Trophoblast cell (in vitro differentiated cells and primary cell): ENCODE results near the gene CLIP4.

Experiments used
- DNase-seq, 2 donors: peaks; one replicate each; pipeline ENCODE4 v3.0.0-alpha.2; 2016
- H2AFZ ChIP-seq: 2 replicates; pipeline ENCODE4 v1.6.1; 2013; ENCODE audit warnings: low read length, moderate library complexity, mild to moderate bottlenecking; ENCODE audit not compliant: insufficient read depth, poor library complexity
- H2AK5ac ChIP-seq: 2 replicates; pipeline ENCODE4 v1.6.1; 2013; ENCODE audit warnings: mild to moderate bottlenecking, low read length
- H2BK120ac ChIP-seq: 2 replicates; pipeline ENCODE4 v1.6.1; 2013; ENCODE audit warnings: low read length, mild to moderate bottlenecking, moderate library complexity; ENCODE audit not compliant: insufficient read depth, poor library complexity
- H2BK12ac ChIP-seq: 2 replicates; pipeline ENCODE4 v1.6.1; 2013; ENCODE audit warnings: mild to moderate bottlenecking, low read length, moderate library complexity
- H2BK5ac ChIP-seq: 2 replicates; pipeline ENCODE4 v1.6.1; 2013; ENCODE audit warnings: low read length, low read depth, moderate library complexity, mild to moderate bottlenecking; ENCODE audit not compliant: poor library complexity
- H3K14ac ChIP-seq: 2 replicates; pipeline ENCODE4 v1.6.1; 2013; ENCODE audit warnings: mild to moderate bottlenecking, low read length
- H3K18ac ChIP-seq: 2 replicates; pipeline ENCODE4 v1.6.1; 2013; ENCODE audit warnings: mild to moderate bottlenecking, low read length
- H3K23ac ChIP-seq: 2 replicates; pipeline ENCODE4 v1.6.1; 2013; ENCODE audit warnings: low read length
- H3K27ac ChIP-seq: 2 replicates; pipeline ENCODE4 v1.5.1; 2013; ENCODE audit warnings: low read depth, mild to moderate bottlenecking, inconsistent platforms, low read length, moderate library complexity
- H3K27me3 ChIP-seq: 2 replicates; pipeline ENCODE4 v1.6.1; 2013; ENCODE audit warnings: inconsistent platforms, mild to moderate bottlenecking, low read length, moderate library complexity; ENCODE audit not compliant: insufficient read depth
- H3K36me3 ChIP-seq, 2 experiments: 1 replicate in 1 of 2; 2 replicates in 1 of 2; pipeline ENCODE4 v1.6.1; 2013; ENCODE audit warnings: low read length in 2 of 2, mild to moderate bottlenecking in 2 of 2, moderate library complexity in 1 of 2; ENCODE audit not compliant: insufficient read depth in 2 of 2, control insufficient read depth in 1 of 2
- H3K4ac ChIP-seq: 2 replicates; pipeline ENCODE4 v1.6.1; 2013; ENCODE audit warnings: low read depth, mild to moderate bottlenecking, low read length, moderate library complexity
- H3K4me1 ChIP-seq, 2 experiments: 1 replicate in 1 of 2; 2 replicates in 1 of 2; pipeline ENCODE4 v1.6.1; 2013; ENCODE audit warnings: low read length in 2 of 2, mild to moderate bottlenecking in 2 of 2, moderate library complexity in 1 of 2; ENCODE audit not compliant: insufficient read depth in 2 of 2, control insufficient read depth in 1 of 2
- H3K4me2 ChIP-seq: 2 replicates; pipeline ENCODE4 v1.6.1; 2013; ENCODE audit warnings: inconsistent platforms, mild to moderate bottlenecking, low read length, moderate library complexity
- H3K4me3 ChIP-seq: 2 replicates; pipeline ENCODE4 v1.5.1; 2013; ENCODE audit warnings: mild to moderate bottlenecking, low read depth, low read length, inconsistent platforms
- H3K79me1 ChIP-seq: one replicate; pipeline ENCODE4 v1.6.1; 2013; ENCODE audit warnings: low read length
- H3K79me2 ChIP-seq: 2 replicates; pipeline ENCODE4 v1.6.1; 2013; ENCODE audit warnings: low read length, mild to moderate bottlenecking; ENCODE audit not compliant: control insufficient read depth, insufficient read depth, poor library complexity
- H3K9ac ChIP-seq: 2 replicates; pipeline ENCODE4 v1.6.1; 2013; ENCODE audit warnings: mild to moderate bottlenecking, low read length
- H3K9me3 ChIP-seq: 2 replicates; pipeline ENCODE4 v1.6.1; 2013; ENCODE audit warnings: low read depth, mild to moderate bottlenecking, control low read depth, inconsistent platforms, low read length; ENCODE audit not compliant: insufficient read depth
- H4K12ac ChIP-seq: 2 replicates; pipeline ENCODE4 v1.6.1; 2013; ENCODE audit warnings: low read depth, mild to moderate bottlenecking, low read length, moderate library complexity
- H4K8ac ChIP-seq: 2 replicates; pipeline ENCODE4 v1.6.1; 2013; ENCODE audit warnings: low read depth, mild to moderate bottlenecking, low read length, moderate library complexity
- H4K91ac ChIP-seq: one replicate; pipeline ENCODE4 v1.6.1; 2013; ENCODE audit warnings: low read depth, mild to moderate bottlenecking, low read length, moderate library complexity
- WGBS: extraction: QIAGEN DNeasy Blood & Tissue Kit; methylation state at CpG from one replicate; pipeline ENCODE4 v1.1.7; 2013; ENCODE audit warnings: missing lambda C conversion rate; ENCODE audit not compliant: insufficient read length, insufficient coverage; ENCODE audit errors: extremely low coverage; 5-methylcytosine and 5-hydroxymethylcytosine counted together

Gene CLIP4

GRCh38 chr2:29233428-29233827 is 118.2 kb downstream of the CLIP4 start:
- Histone ChIP-seq H4K8ac (no peak overlapping the region), H3K9me3 (no peaks in the 10 kb centered on the region), H3K4me2 (peak overlapping the region; percentile 28), H3K36me3 (no peaks in the 10 kb centered on the region), H2AK5ac (no peak overlapping the region), H3K79me2 (no peaks in the 10 kb centered on the region), H3K23ac (no peak overlapping the region), H3K18ac (no peak overlapping the region), H3K14ac (no peak overlapping the region), H4K91ac (no peak overlapping the region), H3K4ac (no peak overlapping the region), H3K27ac (no peak overlapping the region), H3K9ac (no peak overlapping the region), H2BK5ac (no peak overlapping the region), H3K4me1 (peaks cover 3 to 12% of the 10 kb centered on the region in 2 experiments), H2BK12ac (no peak overlapping the region), H3K27me3 (no peaks in the 10 kb centered on the region), H3K79me1 (no peaks in the 10 kb centered on the region), H2BK120ac (no peak overlapping the region), H4K12ac (no peak overlapping the region), H2AFZ (no peak overlapping the region), H3K4me3 (no peak overlapping the region)
- DNase-seq, result peak; percentile 91 to 98
- no CpG with 5 or more reads among the region's 6 CpGs for WGBS

GRCh38 chr2:29235411-29235810 is 120.2 kb downstream of the CLIP4 start:
- no peak overlapping the region for H2AK5ac ChIP-seq
- no peak overlapping the region for H3K4ac ChIP-seq
- H3K27me3 ChIP-seq, result no peaks in the 10 kb centered on the region
- H3K18ac ChIP-seq, result no peak overlapping the region
- H3K79me2 ChIP-seq, result no peaks in the 10 kb centered on the region
- H3K36me3 ChIP-seq, result no peaks in the 10 kb centered on the region
- H4K12ac ChIP-seq, result no peak overlapping the region
- no peak overlapping the region for H4K91ac ChIP-seq
- no peak overlapping the region for H3K14ac ChIP-seq
- no peak overlapping the region for H2BK120ac ChIP-seq
- H3K23ac ChIP-seq, result no peak overlapping the region
- DNase-seq, result peak; percentile 37 to 68
- no peak overlapping the region for H4K8ac ChIP-seq
- 100% methylated on average over 1 of the region's 3 CpGs for WGBS
- H2BK12ac ChIP-seq, result no peak overlapping the region
- H3K4me1 ChIP-seq, result peaks cover 3 to 12% of the 10 kb centered on the region in 2 experiments
- H3K79me1 ChIP-seq, result no peaks in the 10 kb centered on the region
- H3K4me3 ChIP-seq, result no peak overlapping the region
- H3K4me2 ChIP-seq, result no peak overlapping the region
- H2BK5ac ChIP-seq, result no peak overlapping the region
- no peak overlapping the region for H3K27ac ChIP-seq
- H3K9ac ChIP-seq, result no peak overlapping the region
- H2AFZ ChIP-seq, result no peak overlapping the region
- no peaks in the 10 kb centered on the region for H3K9me3 ChIP-seq

- Histone ChIP-seq H3K9ac (no peak overlapping the region), H2BK5ac (no peak overlapping the region), H3K4me1 (peaks cover 3 to 12% of the 10 kb centered on the region in 2 experiments), H4K8ac (no peak overlapping the region), H3K4me3 (no peak overlapping the region), H2AK5ac (no peak overlapping the region), H3K9me3 (no peaks in the 10 kb centered on the region), H4K91ac (no peak overlapping the region), H3K79me2 (no peaks in the 10 kb centered on the region), H3K23ac (no peak overlapping the region), H3K79me1 (no peaks in the 10 kb centered on the region), H2AFZ (no peak overlapping the region), H3K36me3 (no peaks in the 10 kb centered on the region), H3K27ac (no peak overlapping the region), H3K4me2 (no peak overlapping the region), H3K27me3 (no peaks in the 10 kb centered on the region), H3K4ac (no peak overlapping the region), H3K18ac (no peak overlapping the region), H2BK120ac (no peak overlapping the region), H2BK12ac (no peak overlapping the region), H3K14ac (no peak overlapping the region), H4K12ac (no peak overlapping the region)
- WGBS, result no CpG with 5 or more reads among the region's 6 CpGs
- no peak for DNase-seq
These were observed 120.9 kb downstream of the CLIP4 start for GRCh38 chr2:29236074-29236473.

- peak in 1 of 2 donors; percentile 34 for DNase-seq
- Histone ChIP-seq H3K27ac (no peak overlapping the region), H3K4ac (no peak overlapping the region), H3K9ac (no peak overlapping the region), H3K9me3 (no peaks in the 10 kb centered on the region), H4K8ac (no peak overlapping the region), H3K4me1 (peaks cover 3 to 9% of the 10 kb centered on the region in 2 experiments), H3K36me3 (no peaks in the 10 kb centered on the region), H3K4me3 (no peak overlapping the region), H3K14ac (no peak overlapping the region), H2AFZ (no peak overlapping the region), H3K79me1 (no peaks in the 10 kb centered on the region), H3K23ac (no peak overlapping the region), H3K79me2 (no peaks in the 10 kb centered on the region), H3K18ac (no peak overlapping the region), H3K4me2 (no peak overlapping the region), H2BK12ac (no peak overlapping the region), H2BK120ac (no peak overlapping the region), H4K91ac (no peak overlapping the region), H2BK5ac (no peak overlapping the region), H3K27me3 (no peaks in the 10 kb centered on the region), H2AK5ac (no peak overlapping the region), H4K12ac (no peak overlapping the region)
- WGBS, result no CpG with 5 or more reads among the region's 7 CpGs
These were observed 123.3 kb downstream of the CLIP4 start for GRCh38 chr2:29238497-29238896.
